Measurements from ENCODE around the gene TSPAN3. TPM values are rescaled to one million over a fixed set of nuclear protein-coding genes. Genes with fewer than 3 reads are reported as not detected.

The TSPAN3 gene
- total RNA-seq, 1 donor = 194 TPM

GRCh38 chr15:77025083-77025901 is 45.6 kb downstream of the TSPAN3 start:
- TF ChIP-seq, protein P1, sequence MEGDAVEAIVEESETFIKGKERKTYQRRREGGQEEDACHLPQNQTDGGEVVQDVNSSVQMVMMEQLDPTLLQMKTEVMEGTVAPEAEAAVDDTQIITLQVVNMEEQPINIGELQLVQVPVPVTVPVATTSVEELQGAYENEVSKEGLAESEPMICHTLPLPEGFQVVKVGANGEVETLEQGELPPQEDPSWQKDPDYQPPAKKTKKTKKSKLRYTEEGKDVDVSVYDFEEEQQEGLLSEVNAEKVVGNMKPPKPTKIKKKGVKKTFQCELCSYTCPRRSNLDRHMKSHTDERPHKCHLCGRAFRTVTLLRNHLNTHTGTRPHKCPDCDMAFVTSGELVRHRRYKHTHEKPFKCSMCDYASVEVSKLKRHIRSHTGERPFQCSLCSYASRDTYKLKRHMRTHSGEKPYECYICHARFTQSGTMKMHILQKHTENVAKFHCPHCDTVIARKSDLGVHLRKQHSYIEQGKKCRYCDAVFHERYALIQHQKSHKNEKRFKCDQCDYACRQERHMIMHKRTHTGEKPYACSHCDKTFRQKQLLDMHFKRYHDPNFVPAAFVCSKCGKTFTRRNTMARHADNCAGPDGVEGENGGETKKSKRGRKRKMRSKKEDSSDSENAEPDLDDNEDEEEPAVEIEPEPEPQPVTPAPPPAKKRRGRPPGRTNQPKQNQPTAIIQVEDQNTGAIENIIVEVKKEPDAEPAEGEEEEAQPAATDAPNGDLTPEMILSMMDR (IDR thresholded peaks at IDR 0.05; ENCODE audit: insufficient read depth, low read length) = no peak

DNA sequence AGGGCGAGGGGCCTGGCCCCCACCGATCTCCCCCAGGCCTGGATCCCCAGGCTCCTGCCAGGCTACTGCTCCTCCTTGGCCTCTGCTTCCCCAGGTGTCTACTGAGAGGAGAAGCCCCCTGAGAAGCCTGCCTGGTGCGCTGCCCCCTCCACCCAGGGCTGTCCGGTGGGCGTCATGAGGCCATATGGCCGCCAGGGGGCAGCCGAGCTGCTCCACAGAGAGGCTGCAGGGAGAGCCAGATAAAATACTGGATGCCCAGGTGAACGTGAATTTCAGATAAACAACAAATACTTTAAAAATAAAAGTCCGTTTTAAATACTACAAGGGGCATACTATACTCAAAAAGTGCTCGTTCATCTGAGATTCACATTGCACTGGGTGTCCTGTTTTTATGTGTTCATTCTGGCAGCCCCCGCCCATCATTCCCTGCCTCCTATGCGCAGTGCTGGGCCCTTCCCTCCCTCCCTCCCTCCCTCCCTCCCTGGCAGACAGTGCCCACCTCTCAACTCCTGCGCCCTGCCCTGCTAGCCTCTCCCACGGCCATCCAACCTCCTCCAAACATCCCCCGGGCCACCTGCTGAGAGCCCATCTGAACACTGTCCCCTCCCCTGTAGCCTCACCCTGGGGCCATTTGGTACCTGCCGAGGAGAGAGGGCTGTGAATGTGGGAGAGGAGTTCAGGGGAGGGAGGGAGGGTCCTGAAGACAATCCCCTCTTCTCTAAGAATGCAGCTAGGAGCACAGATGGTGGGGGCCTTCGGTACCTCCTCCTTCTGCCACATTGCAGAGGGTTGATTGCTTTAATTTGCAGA is 46.4 kb downstream of the TSPAN3 start:
- no peak overlapping the region for H3K4me3 ChIP-seq (ENCODE audit: low read depth, low read length)
- peak; percentile 53 for DNase-seq (ENCODE audit: low read depth)
- TF ChIP-seq, protein P1 (IDR thresholded peaks at IDR 0.05; ENCODE audit: insufficient read depth, low read length) = peak; percentile 89

More at GRCh38 chr15:77025083-77025901, 45.6 kb downstream of the TSPAN3 start:
- DNase-seq (ENCODE audit: low read depth) = no peak
- no peak overlapping the region for H3K4me3 ChIP-seq (ENCODE audit: low read depth, low read length)

- no peak for DNase-seq (ENCODE audit: low read depth)
- TF ChIP-seq, protein P1 (IDR thresholded peaks at IDR 0.05; ENCODE audit: insufficient read depth, low read length) = no peak
These were observed 47.2 kb downstream of the TSPAN3 start for GRCh38 chr15:77023576-77024272.

DNA sequence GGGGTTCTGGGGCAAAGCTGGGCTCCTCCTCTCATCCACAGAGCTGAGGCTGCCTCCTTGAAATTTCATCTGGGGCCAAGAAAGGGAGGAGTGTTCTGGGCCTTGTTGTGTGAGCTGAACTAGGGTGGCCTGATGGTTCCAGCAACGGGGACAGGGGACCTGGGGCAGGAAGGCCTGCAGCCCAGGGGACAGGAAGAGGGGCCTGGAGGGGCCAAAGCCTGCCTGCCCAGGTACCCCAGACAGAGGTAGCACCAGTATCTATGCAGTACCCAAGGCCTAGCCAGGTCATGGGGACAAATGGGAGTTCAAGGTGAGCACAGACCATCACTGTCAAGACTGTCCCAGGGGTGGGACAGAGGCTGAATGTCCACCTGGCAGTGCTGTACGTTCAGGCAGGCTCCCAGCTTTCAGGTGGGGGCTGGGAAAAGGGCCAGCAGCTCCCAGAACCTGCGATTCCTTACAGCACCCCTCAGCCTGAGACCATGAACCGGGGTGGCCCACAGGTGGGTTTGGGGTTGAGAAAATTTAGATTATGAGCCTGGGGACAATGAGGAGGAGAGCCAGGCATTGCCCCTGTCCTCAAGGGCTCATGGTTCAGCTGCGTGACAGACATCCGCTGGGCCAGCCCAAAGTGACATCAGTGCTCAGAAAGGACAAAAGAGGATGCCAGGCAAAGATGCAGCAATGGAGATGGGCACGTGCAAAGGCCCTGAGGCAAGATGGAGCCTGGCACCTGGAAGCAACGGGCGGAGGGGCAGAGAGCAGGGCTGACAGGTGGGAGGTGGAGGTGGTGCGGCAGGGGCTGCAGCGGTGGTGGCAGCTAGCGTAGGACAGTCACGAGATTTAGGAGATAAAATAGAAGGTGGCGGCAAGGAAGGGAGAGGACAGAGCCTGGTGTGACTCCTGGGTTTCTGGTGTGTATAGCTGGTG is 48.0 kb downstream of the TSPAN3 start:
- no peak overlapping the region for H3K4me3 ChIP-seq (ENCODE audit: low read depth, low read length)
- DNase-seq (ENCODE audit: low read depth) = no peak
- TF ChIP-seq, protein P1 (IDR thresholded peaks at IDR 0.05; ENCODE audit: insufficient read depth, low read length) = no peak

More at GRCh38 chr15:77023576-77024272, 47.2 kb downstream of the TSPAN3 start:
- H3K4me3 ChIP-seq (ENCODE audit: low read depth, low read length) = no peak overlapping the region

DNA sequence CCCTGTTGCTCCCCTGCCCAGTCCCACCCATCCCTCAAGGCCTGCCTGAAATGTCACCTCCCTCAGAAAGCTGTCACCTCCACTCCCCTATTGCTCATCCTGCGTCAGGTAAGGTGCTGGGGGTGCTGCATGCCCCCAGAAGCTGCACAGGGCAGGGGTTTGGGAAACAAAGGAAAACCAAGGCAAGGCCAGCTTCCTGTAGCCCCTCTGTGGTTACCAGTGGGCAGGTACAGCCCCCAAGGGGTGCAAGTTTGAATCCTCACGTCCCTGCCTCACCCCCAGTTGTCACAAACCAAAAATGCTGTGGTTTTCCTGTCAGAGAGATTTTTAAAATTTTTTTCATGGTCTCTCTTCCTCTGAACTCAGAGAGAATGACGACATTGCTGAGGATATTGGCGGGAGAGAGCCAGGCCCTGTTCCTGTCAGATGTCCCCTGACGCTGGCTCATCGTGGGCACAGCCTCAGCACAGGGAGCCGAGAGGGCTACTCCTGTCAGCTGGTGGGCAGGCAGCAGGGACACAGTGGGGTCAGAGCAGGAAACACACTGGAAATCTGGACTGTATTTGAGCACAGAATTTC is 49.0 kb downstream of the TSPAN3 start:
- H3K4me3 ChIP-seq (ENCODE audit: low read depth, low read length) = no peak overlapping the region
- DNase-seq (ENCODE audit: low read depth) = peak; percentile 31
- TF ChIP-seq, protein P1 (IDR thresholded peaks at IDR 0.05; ENCODE audit: insufficient read depth, low read length) = no peak

All from fibroblast of the aortic adventitia (primary cell).